H1 (cell line): ENCODE data around the gene TNFSF15. TPM values are rescaled to one million over a fixed set of nuclear protein-coding genes. Genes with fewer than 3 reads are reported as not detected.

ENCODE experiments used
- CTCF ChIA-PET: fragments of 300-600 bp; sonication (Branson Sonifier 250); formaldehyde crosslinking; loops from one replicate; lab custom pipeline; 2021; ENCODE audit not compliant: partially characterized antibody; lab: Charles Lee
- POLR2A ChIA-PET: fragments of 300-600 bp; sonication (Branson Sonifier 250); formaldehyde crosslinking; loops from one replicate; lab custom pipeline; 2021; ENCODE audit warnings: inconsistent platforms; ENCODE audit not compliant: partially characterized antibody; lab: Charles Lee
- DNase-seq, 2 experiments: peaks; one replicate each; pipeline versions ENCODE4 v3.0.0 to v3.0.0-alpha.2; 2010 to 2022; ENCODE audit warnings: low spot score in 2 of 2, low read depth in 1 of 2, mixed read lengths in 1 of 2
- FAIRE-seq: peaks from 2 replicates; lab custom pipeline; 2011; peaks lifted over from hg19 to GRCh38; lab: Jason Lieb, UNC
- H2AFZ ChIP-seq: 2 replicates; pipeline ENCODE4 v1.8.1; 2012; ENCODE audit warnings: low read length, inconsistent platforms
- H2AK5ac ChIP-seq: 2 replicates; pipeline ENCODE4 v1.6.1; 2013; ENCODE audit warnings: low read depth, low read length
- H2BK120ac ChIP-seq: replicated peaks from 2 replicates; pipeline ENCODE3; 2013; ENCODE audit warnings: low read depth, low read length, inconsistent platforms
- H2BK12ac ChIP-seq: 2 replicates; pipeline ENCODE4 v1.6.1; 2013; ENCODE audit warnings: low read depth, low read length
- H2BK15ac ChIP-seq: 2 replicates; pipeline ENCODE4 v1.6.1; 2013; ENCODE audit warnings: low read length
- H2BK20ac ChIP-seq: 2 replicates; pipeline ENCODE4 v1.6.1; 2013; ENCODE audit warnings: low read length
- H2BK5ac ChIP-seq: 2 replicates; pipeline ENCODE4 v1.6.1; 2013; ENCODE audit warnings: low read depth, low read length
- H3K14ac ChIP-seq: 2 replicates; pipeline ENCODE4 v1.6.1; 2013; ENCODE audit warnings: inconsistent platforms; ENCODE audit not compliant: insufficient read length
- H3K18ac ChIP-seq: 2 replicates; pipeline ENCODE4 v1.6.1; 2013; ENCODE audit warnings: low read length; ENCODE audit errors: extremely low read depth
- H3K23ac ChIP-seq: 2 replicates; pipeline ENCODE4 v1.6.1; 2013; ENCODE audit warnings: inconsistent platforms; ENCODE audit not compliant: insufficient read length
- H3K23me2 ChIP-seq: 2 replicates; pipeline ENCODE4 v1.6.1; 2013; ENCODE audit warnings: low read depth, low read length
- H3K27ac ChIP-seq: 2 replicates; pipeline ENCODE4 v1.6.1; 2011; ENCODE audit warnings: low read depth, low read length, inconsistent platforms
- H3K27me3 ChIP-seq, 4 experiments: replicated peaks in 1 of 4; 1 replicate in 1 of 4; 2 replicates in 3 of 4; pipeline versions ENCODE4 v1.6.1 to v1.8.1; 2011 to 2013; ENCODE audit warnings: low read length in 3 of 4, mild to moderate bottlenecking in 3 of 4, inconsistent platforms in 2 of 4, mixed read lengths in 2 of 4, moderate library complexity in 1 of 4; ENCODE audit not compliant: control insufficient read depth in 3 of 4, insufficient read depth in 3 of 4; ENCODE audit errors: extremely low read depth in 1 of 4
- H3K36me3 ChIP-seq, 4 experiments: 2 replicates each; pipeline versions ENCODE4 v1.6.1 to v1.8.1; 2011 to 2013; ENCODE audit warnings: mild to moderate bottlenecking in 4 of 4, low read length in 3 of 4, moderate library complexity in 2 of 4, control low read depth in 1 of 4, inconsistent platforms in 1 of 4; ENCODE audit not compliant: insufficient read depth in 4 of 4, control insufficient read depth in 2 of 4
- H3K4ac ChIP-seq: replicated peaks from 2 replicates; pipeline ENCODE3; 2013; ENCODE audit warnings: low read length, low read depth, mixed read lengths, inconsistent platforms; ENCODE audit not compliant: insufficient read length
- H3K4me1 ChIP-seq, 4 experiments: replicated peaks in 1 of 4; 1 replicate in 1 of 4; 2 replicates in 3 of 4; pipeline versions ENCODE4 v1.6.1 to v1.8.1; 2011 to 2013; ENCODE audit warnings: low read length in 3 of 4, inconsistent platforms in 2 of 4, mixed read lengths in 1 of 4; ENCODE audit not compliant: insufficient read depth in 4 of 4, control insufficient read depth in 3 of 4
- H3K4me2 ChIP-seq, 2 experiments: 2 replicates each; pipeline versions ENCODE4 v1.6.1 to v1.8.1; 2011 to 2013; ENCODE audit warnings: low read depth in 2 of 2, low read length in 2 of 2, control low read depth in 1 of 2, inconsistent platforms in 1 of 2, mild to moderate bottlenecking in 1 of 2; ENCODE audit not compliant: insufficient read depth in 1 of 2
- H3K4me3 ChIP-seq, 4 experiments: fragments of 200-600, 300-600 bp in 1 of 4; sonication (generic), shearing (Covaris generic), sonication (Bioruptor Twin) in 1 of 4; 2 replicates each; pipeline versions ENCODE4 v1.5.1 to v1.8.1; 2011 to 2016; ENCODE audit warnings: low read length in 4 of 4, low read depth in 3 of 4, control low read depth in 2 of 4, inconsistent platforms in 2 of 4, mild to moderate bottlenecking in 2 of 4, mixed read lengths in 1 of 4, moderate library complexity in 1 of 4; ENCODE audit not compliant: insufficient read depth in 2 of 4; ENCODE audit errors: extremely low read depth in 1 of 4
- H3K56ac ChIP-seq: replicated peaks from 2 replicates; pipeline ENCODE3; 2013; ENCODE audit warnings: low read depth, mild to moderate bottlenecking, mixed read lengths, low read length, inconsistent platforms; ENCODE audit not compliant: insufficient read length
- H3K79me1 ChIP-seq: 2 replicates; pipeline ENCODE4 v1.6.1; 2013; ENCODE audit warnings: low read depth, low read length, control low read depth
- H3K79me2 ChIP-seq, 2 experiments: 2 replicates each; pipeline versions ENCODE4 v1.6.1 to v1.8.1; 2012 to 2013; ENCODE audit warnings: low read length in 2 of 2, mild to moderate bottlenecking in 2 of 2, inconsistent platforms in 1 of 2; ENCODE audit not compliant: insufficient read depth in 2 of 2, control insufficient read depth in 1 of 2
- H3K9ac ChIP-seq, 4 experiments: replicated peaks in 1 of 4; 1 replicate in 1 of 4; 2 replicates in 3 of 4; pipeline versions ENCODE4 v1.6.1 to v1.8.1; 2011 to 2013; ENCODE audit warnings: low read depth in 3 of 4, low read length in 3 of 4, control low read depth in 2 of 4, mild to moderate bottlenecking in 2 of 4, moderate library complexity in 2 of 4, inconsistent platforms in 1 of 4; ENCODE audit errors: extremely low read depth in 1 of 4
- H3K9me3 ChIP-seq, 2 experiments: 2 replicates each; pipeline versions ENCODE4 v1.6.1 to v1.8.1; 2012 to 2013; ENCODE audit warnings: mild to moderate bottlenecking in 2 of 2, moderate library complexity in 2 of 2, control low read depth in 1 of 2, inconsistent platforms in 1 of 2, low read depth in 1 of 2, low read length in 1 of 2, mixed read lengths in 1 of 2; ENCODE audit not compliant: insufficient read depth in 2 of 2
- H4K20me1 ChIP-seq, 2 experiments: replicated peaks in 1 of 2; 2 replicates each; pipeline versions ENCODE3 to v1.8.1; 2011 to 2013; ENCODE audit warnings: inconsistent platforms in 2 of 2, low read length in 2 of 2, mild to moderate bottlenecking in 1 of 2; ENCODE audit not compliant: insufficient read depth in 2 of 2, control insufficient read depth in 1 of 2
- H4K5ac ChIP-seq: 2 replicates; pipeline ENCODE4 v1.6.1; 2013; ENCODE audit warnings: low read length, low read depth, mixed read lengths, inconsistent platforms; ENCODE audit not compliant: insufficient read length
- H4K8ac ChIP-seq: 2 replicates; pipeline ENCODE4 v1.8.0; 2013; ENCODE audit warnings: mild to moderate bottlenecking, moderate library complexity, low read length, inconsistent platforms; ENCODE audit not compliant: insufficient read depth; ENCODE audit errors: extremely low read depth
- H4K91ac ChIP-seq: replicated peaks from 2 replicates; pipeline ENCODE3; 2013; ENCODE audit warnings: low read length, mixed read lengths, inconsistent platforms; ENCODE audit not compliant: insufficient read length
- ASH2L ChIP-seq: fragments of 200-600, 300-600 bp; sonication (generic); IDR thresholded peaks from one replicate; pipeline ENCODE4 v1.7.1; 2017; ENCODE audit warnings: low read length
- BACH1 ChIP-seq: IDR thresholded peaks from 2 replicates; pipeline ENCODE4 v1.6.1; 2012; ENCODE audit warnings: low read length, improper control_type of control experiment
- CHD1 ChIP-seq: IDR thresholded peaks from 2 replicates; pipeline ENCODE4 v1.6.1; 2012; ENCODE audit warnings: low read depth, low read length, improper control_type of control experiment
- EZH2 ChIP-seq: fragments of 200-600 bp; sonication (generic); IDR thresholded peaks from 2 replicates; pipeline ENCODE4 v1.7.1; 2012; ENCODE audit warnings: low read depth, mild to moderate bottlenecking, moderate library complexity, low read length, inconsistent platforms; ENCODE audit not compliant: severe bottlenecking
- FOSL1 ChIP-seq: IDR thresholded peaks from 2 replicates; pipeline ENCODE4 v1.6.1; 2011; ENCODE audit warnings: mild to moderate bottlenecking, low read depth, low read length, moderate library complexity; ENCODE audit not compliant: insufficient read depth
- KDM5A ChIP-seq: fragments of 200-600 bp; IDR thresholded peaks from 2 replicates; pipeline ENCODE4 v1.7.1; 2012; ENCODE audit warnings: mild to moderate bottlenecking, low read length, inconsistent platforms, mixed read lengths
- POLR2AphosphoS5 ChIP-seq: IDR thresholded peaks from 2 replicates; pipeline ENCODE4 v1.6.1; 2011; ENCODE audit warnings: low read depth, low read length
- RAD21 ChIP-seq, 2 experiments: IDR thresholded peaks in 1 of 2; conservative IDR thresholded peaks in 1 of 2; 2 replicates each; pipeline ENCODE4 v1.6.1; 2011; ENCODE audit warnings: low read depth in 2 of 2, low read length in 2 of 2, improper control_type of control experiment in 1 of 2, inconsistent platforms in 1 of 2, mild to moderate bottlenecking in 1 of 2, moderate library complexity in 1 of 2
- RBBP5 ChIP-seq: IDR thresholded peaks from 2 replicates; pipeline ENCODE4 v1.7.1; 2012; ENCODE audit warnings: low read depth, mild to moderate bottlenecking, inconsistent platforms, low read length, moderate library complexity, borderline replicate concordance
- RNF2 ChIP-seq: fragments of 200-900, 300-1000 bp; sonication (generic); IDR thresholded peaks from 2 replicates; pipeline ENCODE4 v1.7.1; 2016; ENCODE audit warnings: borderline replicate concordance, low read depth, mild to moderate bottlenecking, antibody characterized with exemption, low read length; ENCODE audit not compliant: poor library complexity, severe bottlenecking; ENCODE audit errors: missing control alignments
- SP4 ChIP-seq: IDR thresholded peaks from 2 replicates; pipeline ENCODE4 v1.6.1; 2012; ENCODE audit warnings: low read length, inconsistent platforms
- WGBS, 2 experiments: shearing (Covaris generic) in 1 of 2; methylation state at CpG; one replicate each; pipeline versions ENCODE4 v1.1.6 to v1.1.7; 2013 to 2015; ENCODE audit warnings: low lambda C conversion rate in 2 of 2, mixed read lengths in 2 of 2, inconsistent platforms in 1 of 2, low coverage in 1 of 2, missing lambda C conversion rate in 1 of 2; ENCODE audit not compliant: insufficient replicate concordance in 2 of 2, insufficient coverage in 1 of 2, insufficient read length in 1 of 2; ENCODE audit errors: extremely low coverage in 1 of 2, missing lambda C conversion rate in 1 of 2; 5-methylcytosine and 5-hydroxymethylcytosine counted together
- polyA plus RNA-seq, 7 experiments: library from polyadenylated mRNA; depleted of rRNA in 3 of 7; stranded (reverse) in 5 of 7; unstranded in 2 of 7; fragments of >200 nt in 5 of 7; fragments of 200-250 nt in 2 of 7; gene quantifications; 1 replicate in 5 of 7; 2 replicates in 1 of 7; 4 replicates in 1 of 7; pipeline versions ENCODE4 v1.2.1 to v1.2.3, GENCODE V29; 2011 to 2013; ENCODE audit warnings: missing spikeins in 2 of 7, mixed read lengths in 2 of 7
- total RNA-seq: library from RNA; stranded (reverse); fragmentation: NEBNext Ultra II Directional; extraction: Animal tissue kit (Norgen Biotek cat#: 25700); gene quantifications from 2 replicates; pipeline ENCODE4 v1.2.1, GENCODE V29; 2021

The TNFSF15 gene
- total and polyA plus RNA-seq, 2 of the 8 experiments (the other 6 are each of a cell fraction or from before 2014, with no cell fraction given), result 0.09 to 0.17 TPM

GRCh38 chr9:114757395-114757794 is 48.4 kb downstream of the TNFSF15 start:
- H4K5ac ChIP-seq, result no peak overlapping the region
- no peaks in the 10 kb centered on the region for H4K20me1 ChIP-seq
- no peak for DNase-seq
- WGBS, 2 experiments, result 88% methylated on average over 2 of the region's 2 CpGs; no CpG with 5 or more reads in 1 of the 2 experiments
- no peak for FAIRE-seq
- no peak overlapping the region for H4K91ac ChIP-seq
- no peak overlapping the region for H3K18ac ChIP-seq
- H3K14ac ChIP-seq, result no peak overlapping the region
- H2BK20ac ChIP-seq, result no peak overlapping the region
- H2AFZ ChIP-seq, result no peak overlapping the region
- ChIA-PET CTCF (interaction anchor here (0.8 to 1.2 kb wide), 5 partner anchors 10 to 255 kb away, joined by 3 to 5 read pairs (median 3); no protein-coding TSS in a partner anchor), POLR2A (no interaction called here)
- H3K79me2 ChIP-seq, result no peaks in the 10 kb centered on the region
- H3K27ac ChIP-seq, result no peak overlapping the region
- peaks cover 4 to 9% of the 10 kb centered on the region in 2 experiments; a peak in 1 of 4 replicates for H3K9me3 ChIP-seq
- no peak overlapping the region for H2BK120ac ChIP-seq
- no peak overlapping the region for H2BK15ac ChIP-seq
- H3K9ac ChIP-seq, result no peak overlapping the region
- no peak overlapping the region for H3K4me2 ChIP-seq
- H3K79me1 ChIP-seq, result no peaks in the 10 kb centered on the region
- H3K36me3 ChIP-seq, result no peaks in the 10 kb centered on the region
- no peak overlapping the region for H3K23ac ChIP-seq
- H2BK5ac ChIP-seq, result no peak overlapping the region
- H2AK5ac ChIP-seq, result no peak overlapping the region
- no peak overlapping the region for H3K56ac ChIP-seq
- no peak overlapping the region for H3K4ac ChIP-seq
- H3K27me3 ChIP-seq, result no peaks in the 10 kb centered on the region
- H2BK12ac ChIP-seq, result no peak overlapping the region
- H3K23me2 ChIP-seq, result no peaks in the 10 kb centered on the region
- H3K4me1 ChIP-seq, result peaks cover 0 to 4% (median 0%) of the 10 kb centered on the region in 4 experiments; a peak in 1 of 7 replicates
- H3K4me3 ChIP-seq, result no peak overlapping the region
- no peak overlapping the region for H4K8ac ChIP-seq
- TF ChIP-seq POLR2AphosphoS5 (no peak), CHD1 (no peak), ASH2L (no peak), KDM5A (no peak), RBBP5 (no peak), BACH1 (no peak), SP4 (no peak), EZH2 (no peak), RNF2 (no peak), RAD21 (IDR thresholded peaks at IDR 0.05 in 1 of 2, conservative IDR thresholded peaks at IDR 0.05 in 1 of 2; ENCODE audit: low read depth in 2 of 2, low read length in 2 of 2) (no peak), FOSL1 (no peak)
